Spleen (tissue), 11 donors: Measurements from ENCODE around the gene NXN. TPM values are rescaled to one million over a fixed set of nuclear protein-coding genes. Genes with fewer than 3 reads are reported as not detected.

Experiments used
- DNase-seq: peaks from one replicate; pipeline ENCODE4 v3.0.0-alpha.2; 2020
- H3K27ac ChIP-seq, 8 donors: fragments of 200-600 bp; sonication (generic) in 7 of 8; 1 replicate in 4 of 8; 2 replicates in 4 of 8; pipeline versions ENCODE4 v1.5.0 to v1.8.0; 2016 to 2021; ENCODE audit warnings: inconsistent platforms in 4 of 8, mild to moderate bottlenecking in 4 of 8, moderate library complexity in 1 of 8
- H3K27me3 ChIP-seq, 7 donors: fragments of 200-600 bp; sonication (generic) in 6 of 7; replicated peaks in 1 of 7; 1 replicate in 4 of 7; 2 replicates in 3 of 7; pipeline versions ENCODE4 v1.5.0 to v1.8.0; 2016 to 2021; ENCODE audit warnings: inconsistent platforms in 3 of 7, mild to moderate bottlenecking in 1 of 7
- H3K36me3 ChIP-seq, 6 donors: fragments of 200-600 bp; sonication (generic) in 5 of 6; 1 replicate in 4 of 6; 2 replicates in 2 of 6; pipeline versions ENCODE4 v1.5.0 to v1.8.0; 2016 to 2021; ENCODE audit warnings: inconsistent platforms in 2 of 6
- H3K4me1 ChIP-seq, 6 donors: fragments of 200-600 bp; sonication (generic) in 5 of 6; 1 replicate in 3 of 6; 2 replicates in 3 of 6; pipeline versions ENCODE4 v1.5.0 to v1.8.0; 2016 to 2021; ENCODE audit warnings: inconsistent platforms in 3 of 6
- H3K4me3 ChIP-seq, 8 donors: fragments of 200-600 bp; sonication (generic) in 7 of 8; 1 replicate in 4 of 8; 2 replicates in 4 of 8; pipeline versions ENCODE4 v1.5.0 to v1.8.0; 2016 to 2021; ENCODE audit warnings: inconsistent platforms in 4 of 8, mild to moderate bottlenecking in 4 of 8, moderate library complexity in 2 of 8
- H3K9me3 ChIP-seq, 8 donors: fragments of 200-600 bp; sonication (generic) in 7 of 8; 1 replicate in 4 of 8; 2 replicates in 4 of 8; pipeline versions ENCODE4 v1.5.0 to v1.8.0; 2016 to 2021; ENCODE audit warnings: inconsistent platforms in 4 of 8
- POLR2A ChIP-seq, 3 donors: fragments of 450-650 bp; IDR thresholded peaks; one replicate each; pipeline ENCODE4 v1.5.1; 2017; ENCODE audit warnings: antibody characterized with exemption in 3 of 3, mild to moderate bottlenecking in 1 of 3
- POLR2AphosphoS5 ChIP-seq, 3 donors: sonication (generic); formaldehyde crosslinking; IDR thresholded peaks; one replicate each; pipeline ENCODE4 v1.5.1; 2017; ENCODE audit warnings: antibody characterized with exemption in 3 of 3
- WGBS, 5 donors: extraction: QIAGEN DNeasy Blood & Tissue Kit in 3 of 5; methylation state at CpG; one replicate each; pipeline versions ENCODE4 v1.1.5 to v1.1.7; 2013 to 2018; 5-methylcytosine and 5-hydroxymethylcytosine counted together
- intact Hi-C: fragments of 100-400 bp; cut with DNase I; formaldehyde crosslinking; loops from one replicate; pipeline ENCODE4 v1.15.0; 2023; ENCODE audit warnings: low total_unique reads
- polyA plus RNA-seq, 3 donors: library from polyadenylated mRNA; stranded (reverse); fragments of 200-250 nt; gene quantifications; one replicate each; pipeline ENCODE4 v1.2.1, GENCODE V29; 2013
- total RNA-seq, 7 donors: library from RNA; depleted of rRNA in 3 of 7; stranded (reverse); fragments of >200 nt in 3 of 7; fragmentation: NEBNext Ultra II Directional in 4 of 7; extraction: Animal tissue kit (Norgen Biotek cat#: 25700) in 4 of 7; gene quantifications; one replicate each; pipeline versions ENCODE4 v1.1.0 to v1.2.1, GENCODE V29; 2016 to 2021
- TF ChIP-seq, protein P1 (sequence below), 11 experiments: fragments of 200-600 bp in 7 of 11; fragments of 450-650 bp in 4 of 11; sonication (generic) in 4 of 11; IDR thresholded peaks in 8 of 11; conservative IDR thresholded peaks in 3 of 11; 1 replicate in 7 of 11; 2 replicates in 4 of 11; pipeline versions ENCODE4 v1.4.0 to v1.8.0; 2016 to 2021; ENCODE audit warnings: antibody characterized with exemption in 11 of 11, inconsistent platforms in 4 of 11, mild to moderate bottlenecking in 1 of 11
- donor health status: healthy with polysubstance abuse.
- donor health status: DM: no; HTN: no; CAD: no; lungs with moderate emphysema.
- donor health status: DM: no; HTN: no; CAD: no.
- donor health status: Bipolar disorder and iron deficiency.
- donor health status: healthy.
- donor health status: DM: no; HTN: no; CAD: no.
- donor health status: DM: yes; HTN: yes; CAD: no.

Gene NXN
- total and polyA plus RNA-seq, 10 donors: 3.9 to 21.4 (median 10.3) TPM

DNA sequence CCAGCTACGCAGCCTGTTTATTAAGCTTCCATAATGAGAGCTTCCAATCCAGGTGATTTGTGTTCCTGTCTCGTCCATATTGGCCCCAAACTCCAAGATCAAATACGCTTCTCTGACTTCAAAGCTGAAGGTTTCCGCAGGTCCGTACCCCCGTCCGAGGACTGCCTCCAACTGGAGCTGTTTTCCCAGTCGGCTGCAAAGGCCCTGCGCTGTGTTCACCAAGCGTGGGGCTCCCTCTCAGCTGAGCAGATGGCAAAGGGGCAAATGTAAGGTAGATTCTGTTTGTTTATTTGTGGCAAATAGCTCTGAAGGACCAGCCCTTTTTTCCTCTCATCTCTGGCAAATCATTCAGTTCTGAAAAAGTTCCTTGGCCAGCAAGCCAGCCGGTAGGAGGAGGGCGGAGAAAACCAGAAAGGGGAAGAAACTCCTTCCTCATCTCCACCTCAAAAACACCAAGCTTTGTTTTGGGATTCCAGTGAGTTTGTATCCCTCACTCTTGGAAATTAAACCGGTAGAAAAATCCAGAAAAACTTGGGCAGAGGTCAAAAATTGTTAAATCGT is 35.2 kb downstream of the NXN start:
- no peaks in the 10 kb centered on the region for H3K9me3 ChIP-seq
- no peak overlapping the region for H3K4me3 ChIP-seq
- no peak for DNase-seq
- no peaks in the 10 kb centered on the region for H3K4me1 ChIP-seq
- WGBS, 5 donors: 61 to 70% (median 65%) methylated on average over 14 of the region's 14 CpGs
- H3K36me3 ChIP-seq: no peaks in the 10 kb centered on the region
- no peak for TF ChIP-seq POLR2AphosphoS5 (IDR thresholded peaks at IDR 0.05)
- TF ChIP-seq, protein P1, sequence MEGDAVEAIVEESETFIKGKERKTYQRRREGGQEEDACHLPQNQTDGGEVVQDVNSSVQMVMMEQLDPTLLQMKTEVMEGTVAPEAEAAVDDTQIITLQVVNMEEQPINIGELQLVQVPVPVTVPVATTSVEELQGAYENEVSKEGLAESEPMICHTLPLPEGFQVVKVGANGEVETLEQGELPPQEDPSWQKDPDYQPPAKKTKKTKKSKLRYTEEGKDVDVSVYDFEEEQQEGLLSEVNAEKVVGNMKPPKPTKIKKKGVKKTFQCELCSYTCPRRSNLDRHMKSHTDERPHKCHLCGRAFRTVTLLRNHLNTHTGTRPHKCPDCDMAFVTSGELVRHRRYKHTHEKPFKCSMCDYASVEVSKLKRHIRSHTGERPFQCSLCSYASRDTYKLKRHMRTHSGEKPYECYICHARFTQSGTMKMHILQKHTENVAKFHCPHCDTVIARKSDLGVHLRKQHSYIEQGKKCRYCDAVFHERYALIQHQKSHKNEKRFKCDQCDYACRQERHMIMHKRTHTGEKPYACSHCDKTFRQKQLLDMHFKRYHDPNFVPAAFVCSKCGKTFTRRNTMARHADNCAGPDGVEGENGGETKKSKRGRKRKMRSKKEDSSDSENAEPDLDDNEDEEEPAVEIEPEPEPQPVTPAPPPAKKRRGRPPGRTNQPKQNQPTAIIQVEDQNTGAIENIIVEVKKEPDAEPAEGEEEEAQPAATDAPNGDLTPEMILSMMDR (IDR thresholded peaks at IDR 0.05 in 8 of 11, conservative IDR thresholded peaks at IDR 0.05 in 3 of 11): no peak
- intact Hi-C loops: no loop called here
- H3K27ac ChIP-seq: no peak overlapping the region
- no peaks in the 10 kb centered on the region for H3K27me3 ChIP-seq

DNA sequence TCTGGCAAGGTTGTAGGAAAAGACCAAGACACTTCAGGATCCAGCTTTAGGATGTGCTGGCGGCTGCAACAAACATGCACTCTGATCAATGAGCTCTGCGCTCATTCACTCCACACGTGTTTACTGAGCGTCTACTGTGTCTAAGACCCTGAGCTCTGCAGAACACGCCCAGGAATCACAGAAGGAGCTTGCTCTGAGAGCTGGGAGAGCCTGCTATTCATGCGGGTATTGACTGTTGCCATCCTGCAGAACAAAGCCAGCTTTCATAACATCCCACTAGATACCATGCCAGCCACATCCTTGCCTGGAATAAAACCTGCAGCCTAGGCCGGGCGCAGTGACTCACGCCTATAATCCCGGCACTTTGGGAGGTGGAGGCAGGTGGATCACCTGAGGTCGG is 44.1 kb downstream of the NXN start:
- H3K9me3 ChIP-seq: no peaks in the 10 kb centered on the region
- TF ChIP-seq, protein P1 (IDR thresholded peaks at IDR 0.05 in 8 of 11, conservative IDR thresholded peaks at IDR 0.05 in 3 of 11): no peak
- TF ChIP-seq POLR2AphosphoS5 (IDR thresholded peaks at IDR 0.05): no peak
- TF ChIP-seq POLR2A (IDR thresholded peaks at IDR 0.05): no peak
- H3K4me3 ChIP-seq: no peak overlapping the region
- intact Hi-C loops: no loop called here
- H3K36me3 ChIP-seq: no peaks in the 10 kb centered on the region
- DNase-seq: no peak
- no peak overlapping the region for H3K27ac ChIP-seq
- H3K27me3 ChIP-seq: no peaks in the 10 kb centered on the region
- H3K4me1 ChIP-seq: peaks cover 0 to 4% (median 0%) of the 10 kb centered on the region in 6 donors
- WGBS, 5 donors: 84 to 93% (median 91%) methylated on average over 10 to 11 of the region's 11 CpGs

DNA sequence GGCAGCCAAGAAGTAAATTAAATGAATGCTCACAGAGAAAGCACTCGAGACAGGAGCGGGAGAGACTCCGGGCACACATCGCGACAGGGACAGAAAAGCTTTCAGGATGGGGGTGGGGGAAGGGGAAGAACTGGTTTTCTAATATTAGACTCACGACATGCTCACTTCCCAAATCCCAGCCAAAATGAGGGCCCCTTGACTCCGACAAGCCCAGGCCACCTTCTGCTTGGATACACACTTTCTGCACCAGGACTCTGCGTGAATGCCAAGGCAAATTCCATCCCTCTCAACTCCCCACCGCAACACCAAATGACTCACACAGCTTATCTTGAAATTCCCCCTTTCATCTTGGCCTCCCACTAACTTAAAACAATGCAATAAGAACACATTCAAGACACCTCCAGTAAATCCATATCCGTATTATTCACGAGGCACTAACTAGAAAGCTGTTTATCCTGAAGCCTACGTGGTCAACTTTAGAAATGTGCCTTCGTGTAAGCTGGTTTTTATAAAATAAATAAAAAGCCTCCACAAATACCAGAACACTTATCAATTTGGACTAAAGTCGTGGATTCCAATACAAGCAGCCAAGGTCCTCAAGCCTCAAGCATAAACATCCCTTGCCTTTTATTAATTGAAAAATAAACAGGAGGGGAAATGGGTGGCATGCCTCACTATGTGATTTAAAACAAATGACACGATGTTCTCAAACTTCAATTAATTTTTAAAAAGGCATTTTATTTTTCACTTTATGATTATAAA is 46.1 kb downstream of the NXN start:
- TF ChIP-seq POLR2AphosphoS5 (IDR thresholded peaks at IDR 0.05) (no peak), POLR2A (IDR thresholded peaks at IDR 0.05) (no peak)
- TF ChIP-seq, protein P1 (IDR thresholded peaks at IDR 0.05 in 8 of 11, conservative IDR thresholded peaks at IDR 0.05 in 3 of 11): no peak
- no peak for DNase-seq
- intact Hi-C loops: no loop called here
- Histone ChIP-seq H3K36me3 (no peaks in the 10 kb centered on the region), H3K9me3 (no peaks in the 10 kb centered on the region), H3K4me1 (peaks cover 0 to 4% (median 0%) of the 10 kb centered on the region in 6 donors), H3K4me3 (no peak overlapping the region), H3K27me3 (no peaks in the 10 kb centered on the region), H3K27ac (no peak overlapping the region)
- WGBS, 5 donors: 58 to 69% (median 67%) methylated on average over 15 of the region's 15 CpGs

DNA sequence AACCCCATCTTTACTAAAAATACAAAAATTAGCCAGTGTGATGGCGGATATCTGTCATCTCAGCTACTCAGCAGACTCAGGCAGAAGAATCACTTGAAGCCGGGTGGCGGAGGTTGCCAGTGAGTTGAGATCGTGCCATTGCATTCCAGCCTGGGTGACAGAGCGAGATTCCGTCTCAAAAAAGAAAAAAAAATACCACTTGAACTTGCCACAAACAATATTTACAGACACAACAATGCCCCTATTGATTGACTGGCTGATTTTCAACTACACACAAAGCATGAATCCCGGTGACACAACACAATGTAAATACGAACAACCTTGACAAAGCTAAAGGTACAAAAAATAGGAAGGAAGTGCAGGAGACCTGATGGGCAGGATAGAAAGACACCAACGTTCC is 49.3 kb downstream of the NXN start:
- no peak for DNase-seq
- H3K9me3 ChIP-seq: no peaks in the 10 kb centered on the region
- TF ChIP-seq, protein P1 (IDR thresholded peaks at IDR 0.05 in 8 of 11, conservative IDR thresholded peaks at IDR 0.05 in 3 of 11): no peak
- TF ChIP-seq POLR2AphosphoS5 (IDR thresholded peaks at IDR 0.05) (no peak), POLR2A (IDR thresholded peaks at IDR 0.05) (no peak)
- no peak overlapping the region for H3K27ac ChIP-seq
- intact Hi-C loops: no loop called here
- no peaks in the 10 kb centered on the region for H3K36me3 ChIP-seq
- no peak overlapping the region for H3K4me3 ChIP-seq
- 79 to 82% (median 80%) methylated on average over 9 of the region's 9 CpGs for WGBS, 5 donors
- H3K4me1 ChIP-seq: no peaks in the 10 kb centered on the region
- H3K27me3 ChIP-seq: peaks cover 0 to 6% (median 0%) of the 10 kb centered on the region in 7 donors
